NOMO-1 treated with dmso at 0.1 percent for 144 hours (cell line): ENCODE results near the gene TBC1D8.

Source experiments
- DNase-seq: peaks from one replicate; lab custom pipeline; 2025; ENCODE audit not compliant: unreplicated experiment; lab: John Stamatoyannopoulos, UW

TBC1D8 gene

DNA sequence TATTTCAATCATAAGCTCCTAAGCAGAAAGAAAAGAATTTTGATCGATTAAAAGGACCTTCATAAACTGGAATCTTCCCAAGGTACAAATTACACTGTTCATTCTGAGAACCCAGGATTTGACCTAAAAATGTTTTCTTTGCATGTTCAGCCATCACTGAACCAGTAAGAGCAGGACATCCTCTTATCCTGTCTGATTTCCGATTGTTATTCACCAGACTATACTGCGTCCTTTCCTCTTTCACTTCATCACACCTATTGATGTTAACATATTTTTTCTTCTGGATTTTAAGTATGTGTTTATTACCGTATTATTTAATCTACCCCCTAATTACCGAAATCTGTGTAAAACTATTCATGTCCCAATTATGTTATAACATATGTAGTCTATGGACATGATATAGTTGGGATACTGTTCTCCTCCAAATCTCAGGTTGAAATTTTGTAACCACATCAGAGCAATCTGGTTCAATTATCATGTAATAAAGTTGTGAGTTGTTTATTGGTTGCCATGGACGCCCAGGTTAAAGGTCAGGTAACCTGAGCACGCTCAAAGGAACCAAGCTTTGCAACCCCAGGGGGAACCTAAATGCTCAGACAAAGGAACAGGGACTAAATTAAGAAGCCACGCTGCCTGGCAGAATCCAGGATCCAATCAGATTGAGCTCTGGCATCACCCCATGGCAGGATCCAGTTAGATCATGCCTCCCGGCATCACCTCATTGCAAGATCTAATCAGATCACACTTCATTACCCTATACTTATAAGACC lies 11.6 kb upstream of the TBC1D8 start:
- DNase-seq: no peak

DNA sequence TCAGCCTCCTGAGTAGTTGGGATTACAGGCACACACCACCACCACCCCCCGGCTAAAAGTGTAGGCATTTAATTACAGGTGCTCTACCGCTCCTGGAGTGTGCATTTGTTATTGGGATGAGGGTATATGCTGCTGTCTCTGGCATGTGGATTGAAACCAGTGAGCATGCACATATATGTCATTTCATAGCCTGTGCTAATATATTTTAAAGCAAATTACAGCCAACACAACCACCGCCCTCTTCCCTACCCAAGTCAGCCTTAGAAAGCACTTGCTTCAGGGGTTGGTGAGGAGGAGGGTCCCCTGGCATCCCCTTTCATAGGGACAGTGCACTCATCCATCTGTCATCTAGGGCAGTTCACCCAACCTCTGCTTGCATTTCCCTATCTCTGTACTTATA lies 10.5 kb upstream of the TBC1D8 start:
- no peak for DNase-seq

DNA sequence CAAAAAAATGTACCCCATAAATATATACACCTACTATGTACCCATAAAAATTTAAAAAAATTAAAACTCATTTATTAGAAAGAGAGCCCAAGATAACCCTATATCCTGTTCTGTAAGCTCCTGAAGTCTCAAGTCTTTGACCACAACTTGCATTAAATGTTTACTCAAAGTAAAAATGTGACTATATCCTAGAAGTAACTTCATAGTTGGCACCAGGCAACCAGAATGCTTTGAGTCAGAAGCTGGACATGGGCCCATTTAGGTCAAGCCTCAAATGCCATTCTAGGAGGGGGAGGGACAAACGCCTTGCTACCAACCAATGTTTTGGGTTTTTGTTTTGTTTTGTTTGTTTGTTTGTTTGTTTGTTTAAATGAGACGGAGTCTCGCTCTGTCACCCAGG lies 9.3 kb upstream of the TBC1D8 start:
- no peak for DNase-seq

DNA sequence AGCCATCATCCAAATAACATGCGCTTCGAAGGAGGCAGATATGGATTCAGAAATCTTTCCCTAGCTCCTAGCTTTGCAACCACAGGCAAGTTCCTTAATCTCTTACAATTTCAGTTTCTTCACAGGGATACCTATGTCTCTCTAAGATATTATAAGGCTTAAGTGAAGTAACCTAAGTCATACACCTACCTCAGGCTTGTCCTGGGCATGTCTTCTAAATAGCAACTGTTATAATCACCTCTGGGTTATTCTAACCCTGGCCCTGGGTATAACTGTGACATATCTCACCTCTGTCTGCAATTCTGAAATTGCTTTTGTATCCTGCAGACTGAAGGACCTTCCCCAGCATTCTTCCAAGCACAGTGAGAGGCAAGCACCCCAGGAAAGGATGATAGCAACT lies 8.3 kb upstream of the TBC1D8 start:
- DNase-seq: no peak

DNA sequence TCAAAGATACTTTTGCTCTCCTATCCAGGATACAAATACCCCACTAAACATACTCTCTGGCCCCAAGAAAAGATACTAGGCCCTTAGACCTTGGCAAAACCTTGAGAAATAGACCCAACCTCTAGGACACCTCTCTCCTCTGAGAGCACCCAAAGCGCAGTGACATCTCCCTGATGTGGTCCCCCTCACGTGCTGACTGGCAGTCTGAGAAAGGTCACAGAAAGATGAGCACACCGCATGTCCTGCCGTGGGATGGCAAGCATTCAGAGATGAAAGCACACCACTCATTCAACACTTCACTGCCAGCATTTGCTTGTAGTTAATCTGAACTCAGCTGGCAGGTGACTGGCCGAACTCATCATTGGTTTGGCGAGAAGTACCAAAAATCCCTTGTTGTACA lies 6.1 kb upstream of the TBC1D8 start:
- no peak for DNase-seq

DNA sequence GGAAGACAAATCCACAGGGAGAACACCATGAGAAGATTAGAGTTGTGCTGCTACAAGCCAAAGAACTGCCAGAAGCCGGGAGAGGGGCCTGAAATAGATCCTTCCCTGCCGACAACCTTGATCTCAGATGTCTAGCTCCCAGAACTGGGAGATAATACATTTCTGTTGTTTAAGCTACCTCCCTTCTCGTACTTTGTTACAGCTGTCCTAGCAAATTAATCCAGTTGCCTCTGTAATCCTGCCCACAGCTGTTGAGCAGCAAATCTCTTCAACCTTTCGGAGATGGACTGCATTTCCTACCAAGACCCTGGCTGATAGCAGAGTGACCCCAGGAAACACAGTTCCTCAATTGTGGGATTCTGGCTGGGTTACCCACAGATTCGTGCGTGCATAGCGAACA lies 2.6 kb upstream of the TBC1D8 start:
- DNase-seq: no peak

DNA sequence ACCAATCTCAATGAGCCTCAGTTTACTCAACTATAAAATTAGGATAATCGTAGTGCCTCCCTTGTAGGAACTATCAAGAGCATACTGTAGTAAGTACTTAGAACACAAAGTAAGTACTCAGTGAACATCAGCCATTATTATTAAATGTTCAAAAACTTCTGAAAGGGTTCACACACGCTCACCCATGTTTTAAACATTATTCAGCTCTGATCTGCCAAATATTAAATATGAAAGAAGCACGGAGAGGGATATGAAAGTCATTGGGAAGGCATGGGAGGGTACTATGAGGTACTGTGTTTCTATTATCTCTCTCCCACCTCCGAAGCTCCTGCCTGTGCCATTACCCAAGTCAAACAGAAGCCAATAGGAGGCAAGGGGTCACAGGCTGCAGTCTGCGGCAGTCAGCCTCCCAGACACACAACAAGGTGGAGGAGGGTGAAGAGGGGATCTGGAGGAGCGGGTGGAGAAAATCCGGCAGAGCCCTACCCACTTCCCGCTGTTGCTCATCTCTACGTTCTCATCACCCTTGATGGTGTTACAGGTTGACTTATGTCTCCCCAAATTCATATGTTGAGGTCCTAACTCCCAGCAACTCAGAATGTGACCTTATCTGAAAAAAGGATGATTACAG lies 2.0 kb upstream of the TBC1D8 start:
- no peak for DNase-seq

DNA sequence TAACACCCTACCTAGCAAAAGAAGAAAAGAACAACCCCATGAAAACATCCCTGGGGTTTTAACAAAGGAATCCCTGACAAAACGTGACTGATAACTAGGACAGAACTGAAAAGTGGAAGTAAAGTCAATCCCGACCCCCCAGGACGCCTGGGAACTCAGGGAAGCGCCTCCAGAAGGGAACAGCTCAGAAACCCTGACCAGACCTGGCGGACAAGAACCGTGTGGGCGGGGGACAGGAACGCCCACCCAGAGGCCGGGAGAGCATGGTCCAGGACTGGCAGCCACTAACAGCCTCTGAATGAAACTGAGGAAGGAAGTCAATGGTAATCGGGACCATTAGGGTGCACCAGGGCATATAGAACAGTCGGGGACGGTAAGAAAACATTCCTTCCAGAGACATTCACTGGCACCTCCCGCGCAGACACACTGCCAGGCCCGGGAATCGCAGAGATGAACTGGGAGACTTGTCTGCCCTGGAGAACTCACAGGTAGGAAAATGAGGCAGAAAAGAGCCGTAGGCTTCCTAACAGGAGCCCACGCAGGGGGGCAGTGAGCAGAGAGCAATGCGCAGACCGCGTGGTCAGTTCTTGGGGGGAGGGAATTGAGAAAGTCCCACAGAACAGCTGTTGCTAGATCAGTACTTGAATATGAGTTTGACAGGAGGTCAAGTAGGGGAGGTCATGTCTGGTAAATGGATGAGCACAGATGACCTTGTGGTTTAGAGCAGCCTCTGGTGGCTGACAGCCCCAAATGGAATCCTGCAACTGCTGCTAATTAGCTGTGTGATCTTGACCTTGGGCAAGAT lies 1.3 kb upstream of the TBC1D8 start:
- DNase-seq: peak; percentile 65

DNA sequence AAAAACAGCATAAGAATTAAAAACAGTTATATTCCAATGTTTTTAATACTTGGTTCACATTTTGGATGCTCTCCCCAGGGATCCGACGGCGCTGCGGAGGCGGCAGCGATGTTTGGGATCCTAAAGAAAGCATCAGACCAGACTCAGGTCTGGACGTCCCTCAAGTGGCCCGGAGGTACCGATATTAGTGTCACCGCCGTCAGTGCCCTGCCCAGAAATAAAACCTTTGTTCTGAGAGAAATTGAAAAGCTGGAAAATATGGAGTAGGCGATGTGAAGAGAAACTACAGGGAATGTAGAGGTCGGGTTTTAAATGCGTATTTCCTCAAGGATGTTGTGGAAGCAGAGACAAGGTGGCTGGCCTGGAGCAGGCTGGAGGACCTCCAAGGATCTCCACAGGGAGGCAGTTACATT lies 683 bp upstream of the TBC1D8 start:
- no peak for DNase-seq

DNA sequence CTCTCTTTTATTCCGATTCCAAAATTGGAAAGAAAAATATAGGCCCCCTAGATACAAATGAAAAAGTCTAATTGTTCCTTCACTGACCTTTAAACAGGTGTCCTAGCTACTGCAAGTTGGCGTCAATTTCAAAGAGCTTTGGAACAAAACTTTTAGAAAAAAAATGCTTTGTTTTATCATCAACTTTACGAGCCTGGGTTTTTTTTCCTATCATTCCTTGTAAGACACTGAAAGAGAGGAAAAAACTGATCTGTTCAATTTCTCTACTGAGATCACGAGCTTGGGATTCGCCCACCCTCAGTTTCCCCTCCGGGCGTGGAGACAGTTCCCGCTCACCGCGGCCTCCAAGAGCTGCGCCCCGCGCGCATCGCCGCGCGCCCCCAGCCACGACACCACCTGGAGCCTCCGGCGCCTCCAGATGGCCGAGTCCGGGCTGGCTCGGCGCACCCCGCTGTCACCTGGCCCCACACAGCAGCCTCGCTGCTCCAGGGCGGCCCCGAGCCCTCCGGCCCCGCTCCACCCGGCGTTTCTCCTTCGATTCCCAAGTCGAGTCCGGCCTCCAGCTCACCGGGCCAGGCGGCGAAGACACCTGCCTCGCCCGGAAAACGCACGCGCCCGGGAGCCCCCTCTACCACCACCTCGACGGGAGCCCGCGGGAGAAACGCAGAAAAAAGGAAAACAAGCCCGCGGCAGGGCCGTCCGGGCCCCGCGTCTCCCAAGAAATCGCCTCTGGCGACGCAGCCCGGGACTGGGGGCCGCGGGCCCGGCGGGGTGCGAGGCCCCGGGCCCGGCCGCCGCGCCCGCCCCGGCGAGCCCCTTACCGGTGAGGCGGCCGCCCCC lies 656 bp downstream of the TBC1D8 start:
- no peak for DNase-seq

DNA sequence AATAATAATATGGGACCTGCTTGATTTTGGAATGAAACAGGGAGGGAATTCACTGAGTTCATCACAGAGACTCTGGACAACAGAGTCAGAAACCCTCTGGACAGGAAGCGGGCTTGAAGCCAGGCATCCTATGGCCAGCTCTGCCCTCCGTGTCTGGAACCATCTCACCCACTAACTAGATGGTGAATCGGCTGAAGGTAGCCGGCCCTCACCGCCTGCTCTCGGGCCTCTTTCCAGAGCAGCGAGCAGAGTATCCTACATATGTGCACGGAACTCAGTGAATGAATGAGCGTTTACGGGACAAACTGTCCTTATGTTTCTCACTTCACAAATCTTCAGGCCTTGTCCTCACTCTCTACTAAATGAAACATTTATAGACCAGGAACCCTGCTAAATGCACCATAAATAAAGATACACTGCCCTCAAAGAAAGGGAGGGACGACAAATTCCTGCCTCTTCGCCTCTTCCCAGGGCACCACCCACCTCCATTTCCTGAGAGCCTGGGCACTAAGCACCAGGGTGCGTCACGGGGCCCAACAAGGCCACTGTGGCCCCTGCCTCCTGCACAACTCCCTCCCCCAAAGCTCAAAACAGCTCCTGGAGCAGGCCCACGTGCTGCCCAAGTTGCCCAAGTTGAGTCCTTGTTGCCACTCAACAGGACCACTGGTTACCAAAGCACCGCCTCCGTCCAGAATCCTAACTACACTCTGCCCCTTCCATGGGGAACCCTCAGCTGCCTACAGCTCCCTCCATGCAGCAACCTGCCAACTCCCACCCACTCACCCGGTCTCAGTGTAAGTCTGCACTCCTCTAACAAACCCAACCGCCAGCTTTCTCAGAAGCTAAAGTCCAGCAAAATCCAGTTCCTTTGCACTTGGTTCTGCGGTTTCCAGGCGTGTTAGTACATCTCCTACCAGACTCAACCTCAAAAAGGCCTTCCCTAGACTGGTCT lies 1.7 kb downstream of the TBC1D8 start:
- peak; percentile 52 for DNase-seq

DNA sequence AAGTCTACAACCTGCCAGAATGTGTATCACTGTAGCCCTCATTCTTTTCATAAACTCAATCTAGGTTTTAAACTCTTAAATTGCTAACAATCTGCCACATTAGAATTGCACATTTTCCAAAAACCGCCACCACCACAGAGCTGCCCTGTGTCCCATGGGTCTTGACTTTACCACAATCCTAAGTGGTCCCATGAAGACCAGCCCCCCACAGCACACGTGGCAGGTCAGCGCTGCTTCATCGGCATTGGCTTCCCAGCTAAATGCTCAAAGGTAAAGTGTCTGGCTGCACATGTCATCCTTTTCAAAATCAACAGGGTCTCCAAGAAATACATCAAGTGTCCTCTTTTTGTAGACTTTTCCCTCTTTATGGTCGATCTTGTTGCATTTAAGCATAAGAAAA lies 2.4 kb downstream of the TBC1D8 start:
- no peak for DNase-seq

DNA sequence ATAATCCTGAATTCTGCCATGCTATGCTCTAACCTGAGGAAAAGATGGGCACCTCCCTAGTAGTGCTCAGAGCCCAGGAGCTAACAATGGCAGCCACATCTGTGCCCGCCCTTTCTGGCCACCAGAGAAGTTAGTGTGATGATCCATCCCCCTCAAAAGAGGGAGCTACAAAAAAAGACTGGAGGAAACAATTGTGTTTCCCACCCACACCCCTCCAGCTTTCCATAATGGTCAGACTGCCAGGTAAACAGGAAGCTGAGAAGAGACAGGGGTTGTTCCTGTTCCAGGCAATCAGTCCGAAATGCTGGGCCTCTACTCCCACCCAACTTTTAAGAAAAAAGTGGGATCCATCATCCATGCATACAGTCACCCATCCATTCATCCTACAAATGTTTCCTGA lies 3.2 kb downstream of the TBC1D8 start:
- no peak for DNase-seq

DNA sequence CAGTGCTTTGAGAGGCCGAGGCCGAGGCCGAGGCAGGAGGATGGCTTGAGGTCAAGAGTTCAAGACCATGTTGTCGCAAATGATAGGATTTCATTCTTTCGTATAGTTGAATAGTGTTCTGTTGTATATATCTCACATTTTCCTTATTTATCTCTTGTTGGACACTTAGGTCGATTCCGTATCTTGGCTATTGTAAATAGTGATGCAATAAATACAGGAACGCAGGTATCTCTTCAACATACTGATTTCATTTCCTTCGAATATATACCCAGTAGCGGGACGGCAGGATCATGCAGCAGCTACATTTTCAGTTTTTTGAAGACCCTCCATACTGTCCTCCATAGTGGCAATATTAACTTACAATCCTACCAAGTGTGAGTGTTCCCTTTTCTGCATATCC lies 4.1 kb downstream of the TBC1D8 start:
- no peak for DNase-seq

DNA sequence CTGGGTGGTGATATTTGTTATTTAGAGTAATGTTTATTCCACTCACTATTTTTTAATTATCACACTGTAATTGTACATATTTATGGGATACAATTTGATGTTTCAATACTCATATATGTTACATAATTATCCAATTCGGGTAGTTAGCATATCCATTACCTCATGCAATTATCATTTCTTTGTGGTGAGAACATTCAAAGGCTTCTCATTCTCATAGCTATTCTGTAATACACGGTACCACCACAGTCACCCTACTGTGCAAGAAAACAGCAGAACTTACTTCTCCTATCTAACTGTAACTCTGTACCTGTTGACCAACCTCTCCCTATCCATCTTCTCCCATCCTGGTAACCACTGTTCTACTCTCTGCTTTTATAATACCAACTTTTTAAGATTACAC lies 4.6 kb downstream of the TBC1D8 start:
- no peak for DNase-seq

DNA sequence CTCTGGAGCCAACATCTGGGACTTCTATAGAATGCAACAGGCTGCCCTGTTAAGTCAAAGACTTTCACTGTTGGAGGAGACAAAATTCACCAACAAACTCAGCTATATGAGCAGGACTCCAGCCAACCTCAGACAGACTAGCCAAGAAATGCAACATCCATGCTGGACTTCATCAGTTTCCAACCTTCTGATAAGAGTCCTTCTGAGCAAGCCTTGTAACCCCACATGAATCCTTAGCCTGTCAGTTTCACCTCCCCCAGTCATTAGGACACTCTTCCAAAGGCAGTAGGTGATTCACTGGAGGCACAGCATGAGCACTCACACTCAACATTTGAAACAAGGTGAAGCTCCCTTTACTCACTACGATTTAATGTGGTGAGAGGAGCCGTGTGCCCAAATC lies 5.8 kb downstream of the TBC1D8 start:
- no peak for DNase-seq

DNA sequence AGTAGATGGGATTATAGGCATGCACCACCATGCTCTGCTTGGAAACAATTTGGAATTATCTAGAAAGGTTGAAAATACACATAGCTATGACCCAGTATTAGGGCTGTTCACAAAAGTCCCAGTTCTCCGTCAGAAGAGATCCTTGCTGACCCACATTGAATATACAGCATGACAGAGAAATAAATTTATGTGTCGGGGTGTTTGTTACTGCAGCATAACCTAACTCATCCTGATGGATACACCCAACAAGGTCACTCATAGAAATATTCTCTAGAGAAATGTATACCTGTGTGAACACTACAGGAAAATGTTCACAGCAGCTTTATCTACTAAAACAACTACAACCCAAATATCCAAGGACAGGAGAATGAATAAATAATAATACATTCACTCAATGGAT lies 9.0 kb downstream of the TBC1D8 start:
- DNase-seq: no peak

DNA sequence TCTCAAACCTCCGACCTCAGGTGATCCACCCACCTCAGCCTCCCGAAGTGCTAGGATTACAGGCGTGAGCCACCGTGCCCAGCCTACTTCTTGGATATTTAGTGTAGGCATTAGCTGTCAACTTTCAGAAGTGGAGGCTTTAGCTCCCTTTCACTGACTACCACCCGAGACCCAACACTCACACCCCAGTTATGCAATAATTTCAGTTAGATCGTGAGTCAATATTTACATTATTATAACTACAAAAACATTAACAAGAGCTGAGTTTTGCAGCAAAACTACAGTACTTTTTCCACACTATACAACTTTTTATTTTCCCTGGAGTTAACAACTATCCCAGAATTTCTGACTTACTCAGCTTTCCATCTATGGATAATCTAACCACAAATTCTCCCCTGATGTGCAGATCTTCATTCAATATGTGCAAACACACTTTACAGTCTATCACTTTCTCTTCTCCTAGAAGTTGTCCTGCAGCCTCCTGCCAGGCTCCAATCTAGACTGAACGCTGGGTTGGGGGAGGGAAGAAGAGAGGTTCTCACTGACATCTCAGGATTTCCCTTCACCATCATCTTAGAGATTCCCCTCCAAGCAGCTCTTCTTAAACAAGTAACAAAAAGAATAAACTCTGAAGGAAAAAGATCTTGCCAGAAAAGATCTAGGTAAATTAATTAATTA lies 10.1 kb downstream of the TBC1D8 start:
- no peak for DNase-seq

DNA sequence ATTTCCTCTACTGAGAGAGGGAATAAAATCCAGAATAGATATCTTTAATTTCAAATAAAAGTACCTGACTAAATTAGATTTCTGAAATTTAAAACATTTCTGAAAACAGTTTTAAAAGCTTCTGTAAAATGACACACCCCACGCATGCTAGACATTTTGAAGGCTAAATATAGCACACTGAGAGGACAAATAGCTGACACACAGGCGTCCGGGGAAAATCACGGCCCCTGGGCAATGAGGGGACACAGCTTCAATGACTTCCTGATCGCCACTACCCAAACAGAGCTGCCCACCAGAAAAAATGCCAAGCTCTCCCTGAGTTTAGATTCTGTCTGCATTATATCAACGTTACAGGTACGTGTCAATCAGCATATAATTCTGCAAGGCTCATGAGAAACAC lies 10.9 kb downstream of the TBC1D8 start:
- DNase-seq: no peak

DNA sequence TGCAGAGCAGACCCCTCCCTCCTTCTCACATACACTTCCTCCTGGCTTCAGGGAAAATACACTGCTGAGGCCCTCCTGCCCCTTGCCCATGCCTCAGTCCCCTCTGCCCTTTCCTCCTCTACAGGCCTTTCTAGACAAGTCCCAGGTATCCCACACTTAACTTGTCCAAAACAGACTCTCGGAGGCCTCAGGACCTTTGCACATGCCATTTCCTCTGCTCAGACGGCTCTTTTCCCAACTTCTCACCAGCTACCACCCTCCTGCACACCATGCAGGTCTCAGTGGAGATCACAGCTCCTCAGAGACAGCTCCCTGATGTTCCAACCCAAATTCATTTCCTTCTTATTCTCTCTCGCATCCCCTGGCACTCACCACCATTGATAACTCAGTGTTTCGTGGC lies 11.7 kb downstream of the TBC1D8 start:
- DNase-seq: no peak
